GM12878 (cell line): ENCODE data around the gene SHC2. TPM values are rescaled to one million over a fixed set of nuclear protein-coding genes. Genes with fewer than 3 reads are reported as not detected.

Experiments
- ATAC-seq: fragments of 200-7000 bp; cut with Tn5 transposase; 3 replicates; pipeline ENCODE4 v1.9.1; 2020; ENCODE audit warnings: mild to moderate bottlenecking, moderate library complexity
- BruUV-seq: library from RNA; stranded (reverse); fragments of 400-500 nt; replicated peaks from 2 replicates; lab custom pipeline; 2021; lab: Mats Ljungman, UMichigan
- CTCF ChIA-PET: fragments of 300-600 bp; sonication (Branson Sonifier 250); formaldehyde crosslinking; extraction: SDS; loops from one replicate; lab custom pipeline; 2021; ENCODE audit warnings: inconsistent platforms; lab: Yijun Ruan, JAX
- POLR2A ChIA-PET: fragments of 350-600 bp; formaldehyde crosslinking; extraction: SDS; loops from one replicate; lab custom pipeline; 2021; ENCODE audit warnings: inconsistent platforms; lab: Charles Lee
- RAD21 ChIA-PET: fragments of 300-600 bp; sonication (Branson Sonifier 250); formaldehyde crosslinking; loops from one replicate; lab custom pipeline; 2023; ENCODE audit warnings: antibody characterized with exemption; ENCODE audit not compliant: unreplicated experiment; lab: Charles Lee
- SMC1A ChIA-PET: fragments of 300-600 bp; sonication (Branson Sonifier 250); formaldehyde crosslinking; loops from one replicate; lab custom pipeline; 2023; ENCODE audit not compliant: unreplicated experiment, uncharacterized antibody; lab: Charles Lee
- DNase-seq: peaks from one replicate; pipeline ENCODE4 v3.0.0-alpha.2; 2011; ENCODE audit warnings: low read depth, low spot score
- FAIRE-seq: peaks from 3 replicates; lab custom pipeline; 2011; peaks lifted over from hg19 to GRCh38; lab: Jason Lieb, UNC
- H2AFZ ChIP-seq: 2 replicates; pipeline ENCODE4 v1.6.0; 2011; ENCODE audit warnings: low read depth, low read length, control low read depth; ENCODE audit not compliant: control insufficient read depth
- H3K27ac ChIP-seq: 2 replicates; pipeline ENCODE4 v1.5.1; 2011; ENCODE audit warnings: control low read depth; ENCODE audit not compliant: control insufficient read depth, insufficient read depth
- H3K27me3 ChIP-seq, 2 experiments: replicated peaks in 1 of 2; 2 replicates each; pipeline versions ENCODE4 v1.6.0 to v1.6.1; 2011; ENCODE audit warnings: low read length in 1 of 2; ENCODE audit not compliant: control insufficient read depth in 2 of 2, insufficient read depth in 2 of 2
- H3K36me3 ChIP-seq, 2 experiments: 2 replicates each; pipeline ENCODE4 v1.5.1; 2011; ENCODE audit warnings: low read length in 1 of 2; ENCODE audit not compliant: control insufficient read depth in 2 of 2, insufficient read depth in 2 of 2
- H3K4me1 ChIP-seq: 2 replicates; pipeline ENCODE4 v1.6.1; 2011; ENCODE audit warnings: mild to moderate bottlenecking, low read length, moderate library complexity, mixed read lengths; ENCODE audit not compliant: control insufficient read depth, insufficient read depth
- H3K4me2 ChIP-seq: 2 replicates; pipeline ENCODE4 v1.6.0; 2011; ENCODE audit warnings: control low read depth; ENCODE audit not compliant: control insufficient read depth, insufficient read depth
- H3K4me3 ChIP-seq: fragments of 200-600 bp; sonication (generic); 2 replicates; pipeline ENCODE4 v1.5.1; 2016
- H3K79me2 ChIP-seq: 2 replicates; pipeline ENCODE4 v1.6.0; 2011; ENCODE audit warnings: low read length; ENCODE audit not compliant: control insufficient read depth, insufficient read depth
- H3K9ac ChIP-seq: 2 replicates; pipeline ENCODE4 v1.8.0; 2011; ENCODE audit warnings: low read length, control low read depth, mixed read lengths; ENCODE audit not compliant: control insufficient read depth, insufficient read depth
- H3K9me3 ChIP-seq: replicated peaks from 3 replicates; pipeline ENCODE4 v1.5.1; 2011; ENCODE audit warnings: mild to moderate bottlenecking, low read length; ENCODE audit not compliant: control insufficient read depth, insufficient read depth
- H4K20me1 ChIP-seq: 2 replicates; pipeline ENCODE4 v1.6.0; 2011; ENCODE audit not compliant: control insufficient read depth, insufficient read depth
- NFIC ChIP-seq: IDR thresholded peaks from 2 replicates; pipeline ENCODE4 v1.6.1; 2012; ENCODE audit warnings: low read depth, mild to moderate bottlenecking, inconsistent platforms, low read length, moderate library complexity
- RFX5 ChIP-seq: IDR thresholded peaks from 2 replicates; pipeline ENCODE4 v1.6.1; 2011; ENCODE audit warnings: low read depth, low read length, improper control_type of control experiment
- SRF ChIP-seq, 2 experiments: IDR thresholded peaks; 2 replicates each; pipeline ENCODE4 v1.6.1; 2011; ENCODE audit warnings: low read depth in 2 of 2, low read length in 2 of 2, mild to moderate bottlenecking in 1 of 2, moderate library complexity in 1 of 2
- WGBS: methylation state at CpG from one replicate; pipeline ENCODE4 v1.1.6; 2016; ENCODE audit warnings: low lambda C conversion rate; ENCODE audit not compliant: insufficient replicate concordance, insufficient coverage; ENCODE audit errors: missing lambda C conversion rate; 5-methylcytosine and 5-hydroxymethylcytosine counted together
- in situ Hi-C: fragments of 300-500 bp; cut with MboI; formaldehyde crosslinking; loops from 9 replicates; pipeline ENCODE4 v1.14.3; 2018; ENCODE audit warnings: mixed read lengths
- intact Hi-C: fragments of 100-400 bp; cut with micrococcal nuclease; formaldehyde crosslinking; loops from one replicate; pipeline ENCODE4 v1.14.2; 2022; ENCODE audit not compliant: unreplicated experiment
- polyA plus RNA-seq, 11 experiments: library from polyadenylated mRNA; depleted of rRNA in 4 of 11; unstranded in 6 of 11; stranded (reverse) in 5 of 11; fragments of >200 nt; fragmentation: Nextera tagmentation in 4 of 11; fragmentation: Illumina TruSeq in 1 of 11; extraction: Ambion mirVana in 4 of 11; extraction: Trizol in 1 of 11; gene quantifications; 1 replicate in 1 of 11; 2 replicates in 10 of 11; pipeline versions ENCODE4 v1.2.1 to v1.2.3, GENCODE V29; 2011 to 2016; ENCODE audit warnings: inconsistent platforms in 2 of 11, missing spikeins in 2 of 11, low read depth in 1 of 11
- total RNA-seq, 4 experiments: library from RNA; depleted of rRNA in 3 of 4; stranded (reverse); fragments of >200 nt in 3 of 4; fragmentation: Illumina TruSeq in 1 of 4; extraction: Trizol in 1 of 4; gene quantifications; 2 replicates each; pipeline versions ENCODE4 v1.2.1 to v1.2.3, GENCODE V29; 2013 to 2021
- TF ChIP-seq, protein P1 (sequence below): fragments of 450-650 bp; IDR thresholded peaks from 2 replicates; pipeline ENCODE4 v1.6.1; 2016; ENCODE audit warnings: mild to moderate bottlenecking

Gene SHC2
- total and polyA plus RNA-seq, 10 of the 15 experiments (the other 5 are each of a cell fraction or from before 2014, with no cell fraction given) = 0.08 TPM; not detected in 9

DNA sequence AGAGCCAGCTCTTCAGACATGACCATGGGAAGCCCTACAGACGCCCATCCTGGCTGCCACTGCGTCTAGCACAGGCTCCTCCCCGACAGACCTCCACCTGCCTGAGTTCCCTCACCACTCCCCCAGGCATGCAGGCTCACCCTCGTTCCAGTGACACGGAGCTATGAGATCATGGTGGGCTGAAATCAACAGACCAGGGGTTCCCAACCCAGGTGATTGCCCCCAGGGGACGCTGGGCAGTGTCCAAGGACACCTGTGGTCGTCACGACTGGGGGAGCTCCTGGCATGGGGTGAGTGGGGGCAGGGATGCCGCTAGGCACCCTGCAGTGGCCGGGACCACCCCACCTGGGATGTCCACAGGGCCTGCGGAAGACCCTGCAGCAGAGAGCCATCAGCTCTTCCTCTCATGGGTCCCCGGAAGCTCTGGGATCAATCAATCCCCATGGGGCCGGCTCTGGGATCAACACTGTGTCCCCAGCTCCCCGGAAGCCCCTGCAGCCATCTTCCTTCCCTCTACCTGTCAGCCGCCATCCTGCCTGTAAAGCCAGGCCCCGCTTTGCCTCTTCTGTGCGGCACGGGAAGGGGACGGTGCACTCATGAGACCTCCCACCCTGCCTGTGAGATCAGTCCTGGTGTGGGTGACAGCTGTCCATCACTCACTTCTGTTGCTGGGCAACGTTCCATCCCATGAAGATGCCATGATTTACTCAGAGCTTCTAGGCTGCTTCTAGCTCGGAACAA is 22.7 kb upstream of the SHC2 start:
- Histone ChIP-seq H3K9me3 (no peaks in the 10 kb centered on the region; the same call in 2 of the 3 replicates), H3K4me3 (no peak overlapping the region), H3K4me2 (no peak overlapping the region), H3K36me3 (no peaks in the 10 kb centered on the region), H3K9ac (no peak overlapping the region), H2AFZ (no peak overlapping the region), H3K27me3 (no peaks in the 10 kb centered on the region), H3K4me1 (no peaks in the 10 kb centered on the region), H3K79me2 (no peaks in the 10 kb centered on the region), H3K27ac (no peak overlapping the region), H4K20me1 (no peaks in the 10 kb centered on the region)
- no TSS peak for BruUV-seq
- ChIA-PET CTCF (interaction anchor here (0.9 kb wide), 1 partner anchor 27 kb away, joined by 5 read pairs; no protein-coding TSS in a partner anchor), SMC1A (no interaction called here), POLR2A (interaction anchor here (0.6 kb wide), 2 partner anchors 48 to 190 kb away, joined by 3 to 7 read pairs; no protein-coding TSS in a partner anchor), RAD21 (no interaction called here)
- DNase-seq (no peak), ATAC-seq (no peak), FAIRE-seq (no peak)
- WGBS = 51% methylated on average over 21 of the region's 21 CpGs
- TF ChIP-seq, protein P1, sequence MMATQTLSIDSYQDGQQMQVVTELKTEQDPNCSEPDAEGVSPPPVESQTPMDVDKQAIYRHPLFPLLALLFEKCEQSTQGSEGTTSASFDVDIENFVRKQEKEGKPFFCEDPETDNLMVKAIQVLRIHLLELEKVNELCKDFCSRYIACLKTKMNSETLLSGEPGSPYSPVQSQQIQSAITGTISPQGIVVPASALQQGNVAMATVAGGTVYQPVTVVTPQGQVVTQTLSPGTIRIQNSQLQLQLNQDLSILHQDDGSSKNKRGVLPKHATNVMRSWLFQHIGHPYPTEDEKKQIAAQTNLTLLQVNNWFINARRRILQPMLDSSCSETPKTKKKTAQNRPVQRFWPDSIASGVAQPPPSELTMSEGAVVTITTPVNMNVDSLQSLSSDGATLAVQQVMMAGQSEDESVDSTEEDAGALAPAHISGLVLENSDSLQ = peak; percentile 47; the same call in 1 of the 2 replicates
- TF ChIP-seq RFX5 (no peak), NFIC (no peak), SRF (IDR thresholded peaks at IDR 0.05; ENCODE audit: low read depth in 2 of 2, low read length in 2 of 2) (no peak)
- in situ Hi-C loops = no loop called here
- intact Hi-C loops = no loop called here
